NCI-H748 (cell line): ENCODE measurements around the gene ZBED4.

ENCODE experiments used
- DNase-seq: peaks from one replicate; lab custom pipeline; 2025; ENCODE audit not compliant: unreplicated experiment; lab: John Stamatoyannopoulos, UW

Gene ZBED4

GRCh38 chr22:49896201-49896600 is 42.6 kb downstream of the ZBED4 start:
- no peak for DNase-seq

DNA sequence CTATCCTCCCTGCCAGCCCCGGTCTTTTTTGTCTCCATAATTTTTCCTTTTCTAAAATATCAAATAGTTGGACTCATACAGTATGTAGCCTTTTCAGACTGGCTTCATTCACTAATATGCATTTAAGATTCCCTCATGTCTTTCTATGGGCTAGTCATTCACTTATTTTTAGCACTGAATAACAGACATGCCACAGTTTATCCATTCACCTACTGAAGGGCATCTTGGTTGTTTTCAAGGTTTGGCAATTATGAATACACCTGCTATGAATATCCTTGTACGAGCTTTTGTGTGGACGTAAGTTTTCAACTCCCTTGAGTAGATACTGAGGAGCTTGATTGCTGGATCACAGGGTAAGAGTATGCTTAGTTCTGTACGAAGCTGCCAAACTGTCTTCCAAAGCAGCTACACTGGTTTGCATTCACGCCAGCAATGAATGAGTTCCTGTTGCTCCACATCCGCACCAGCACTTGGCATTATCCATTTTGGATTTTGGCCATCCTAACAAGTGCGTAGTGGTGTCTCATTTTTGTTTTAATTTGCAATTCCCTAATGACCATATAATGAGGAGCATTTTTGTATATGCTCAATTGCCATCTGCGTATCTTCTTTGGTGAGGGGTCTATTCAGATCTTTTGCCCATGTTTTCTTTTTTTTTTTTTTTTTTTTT is 43.5 kb downstream of the ZBED4 start:
- DNase-seq, result no peak

GRCh38 chr22:49899530-49899929 is 45.9 kb downstream of the ZBED4 start:
- DNase-seq, result no peak

DNA sequence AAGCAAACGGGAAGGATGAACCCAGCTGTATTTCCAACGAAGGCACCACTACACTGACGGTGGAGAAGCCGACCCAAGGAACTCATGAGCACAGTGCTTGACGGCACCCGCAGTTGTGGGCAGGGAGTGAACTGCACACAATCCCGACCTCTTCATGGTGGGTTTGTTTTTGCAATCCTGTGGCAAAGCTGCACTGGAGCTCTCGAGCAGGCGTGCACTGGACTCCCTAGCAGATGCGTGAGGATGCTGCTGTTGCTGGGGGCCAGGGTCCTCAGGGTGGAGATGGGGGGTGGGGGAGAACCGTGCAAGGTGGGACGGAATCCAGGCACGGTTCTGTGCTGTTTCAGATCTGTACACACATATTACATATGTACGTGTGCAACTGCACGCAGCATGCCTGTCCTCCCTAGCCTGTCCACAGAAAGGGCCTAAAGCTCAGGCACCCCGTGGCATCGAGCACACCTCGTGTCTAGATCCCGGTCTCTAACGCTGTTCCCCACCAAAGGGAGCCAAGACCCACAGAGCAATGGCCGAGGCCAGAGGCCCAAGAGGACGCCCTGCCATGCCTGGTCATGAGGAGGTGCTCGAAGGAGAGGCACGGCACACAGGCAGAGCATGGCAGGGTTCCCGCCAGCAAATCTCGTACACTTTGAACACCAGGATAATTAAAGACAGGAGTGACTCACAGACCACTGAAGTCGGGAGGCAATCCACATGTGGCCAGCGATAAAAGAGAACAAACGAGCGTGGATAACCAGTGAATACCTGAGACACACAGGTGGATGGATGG is 47.0 kb downstream of the ZBED4 start:
- no peak for DNase-seq

- no peak for DNase-seq
Measured at GRCh38 chr22:49901457-49901856, 47.8 kb downstream of the ZBED4 start.

- peak; percentile 73 for DNase-seq
Measured at GRCh38 chr22:49903322-49904039, 49.8 kb downstream of the ZBED4 start.

DNA sequence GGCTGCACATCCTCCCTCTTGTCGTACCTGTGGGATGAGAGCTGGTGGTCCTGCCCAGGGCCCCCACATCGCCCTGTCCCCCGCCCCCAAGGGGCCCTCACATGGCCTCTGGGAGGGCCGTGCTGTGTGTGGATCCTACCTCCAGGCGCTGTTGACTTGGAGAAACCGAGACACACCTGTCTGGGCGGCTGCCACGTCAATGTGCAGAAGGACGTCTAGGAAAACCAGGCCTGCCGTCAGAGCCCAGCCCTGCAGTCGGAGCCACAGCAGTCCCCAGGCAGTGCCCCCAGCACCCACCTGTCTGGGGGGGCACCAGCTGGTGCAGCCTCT is 50.4 kb downstream of the ZBED4 start:
- no peak for DNase-seq

DNA sequence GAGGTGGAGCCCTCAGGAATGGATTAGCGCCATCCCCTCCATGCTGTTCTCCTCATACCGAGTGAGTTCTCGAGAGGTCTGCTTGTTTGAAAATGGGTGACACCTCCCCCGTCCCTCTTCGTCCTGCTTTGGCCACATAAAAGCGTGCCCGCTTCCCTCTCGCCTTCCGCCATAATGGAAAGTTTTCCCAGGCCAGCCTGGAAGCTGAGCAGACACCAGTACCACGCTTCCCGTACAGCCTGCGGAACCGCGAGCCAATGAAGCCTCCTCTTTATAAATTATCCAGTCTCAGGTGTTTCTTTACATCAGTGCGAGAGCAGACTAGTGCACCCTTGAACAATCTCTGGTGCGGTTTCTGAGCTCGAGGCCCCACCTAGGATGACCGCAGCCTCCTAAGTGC is 51.8 kb downstream of the ZBED4 start:
- DNase-seq, result no peak

DNA sequence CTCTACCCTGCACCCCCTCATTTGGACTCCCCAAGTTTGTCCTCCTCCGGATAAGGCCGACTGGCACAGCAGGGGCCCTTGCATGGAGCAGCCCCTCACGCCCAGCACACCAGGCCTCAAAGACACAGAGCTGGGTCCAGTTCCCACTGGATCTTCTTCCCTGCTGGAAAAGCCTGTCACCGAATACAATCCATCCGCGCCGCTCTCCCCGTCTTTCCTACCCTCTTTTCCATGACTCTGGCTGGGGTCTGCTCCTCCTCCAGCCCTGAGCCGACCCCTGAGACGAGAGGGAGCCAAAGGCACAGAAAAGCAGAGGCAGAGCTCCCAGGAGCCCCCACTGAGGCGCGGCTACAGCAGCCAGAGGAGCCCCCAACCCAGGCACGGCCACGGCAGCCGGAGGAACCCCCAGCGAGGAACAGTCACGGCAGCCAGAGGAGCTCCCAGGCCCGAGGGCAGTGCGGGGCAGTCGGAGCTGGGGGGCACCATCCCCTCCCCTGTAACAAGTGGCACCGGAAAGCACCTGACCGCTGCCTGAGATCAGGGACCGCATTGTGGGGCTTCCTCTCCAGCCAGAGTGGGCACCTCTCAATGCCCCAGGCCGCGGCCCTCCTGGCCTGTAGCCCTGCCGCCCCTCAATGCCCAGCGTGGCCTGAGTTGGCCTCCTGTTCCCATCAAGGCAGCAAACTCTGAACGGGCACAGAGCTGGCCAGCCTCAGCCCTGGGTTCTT is 52.6 kb downstream of the ZBED4 start:
- DNase-seq, result no peak

GRCh38 chr22:49906799-49907290 is 53.2 kb downstream of the ZBED4 start:
- no peak for DNase-seq

GRCh38 chr22:49907807-49908206 is 54.2 kb downstream of the ZBED4 start:
- DNase-seq, result no peak

DNA sequence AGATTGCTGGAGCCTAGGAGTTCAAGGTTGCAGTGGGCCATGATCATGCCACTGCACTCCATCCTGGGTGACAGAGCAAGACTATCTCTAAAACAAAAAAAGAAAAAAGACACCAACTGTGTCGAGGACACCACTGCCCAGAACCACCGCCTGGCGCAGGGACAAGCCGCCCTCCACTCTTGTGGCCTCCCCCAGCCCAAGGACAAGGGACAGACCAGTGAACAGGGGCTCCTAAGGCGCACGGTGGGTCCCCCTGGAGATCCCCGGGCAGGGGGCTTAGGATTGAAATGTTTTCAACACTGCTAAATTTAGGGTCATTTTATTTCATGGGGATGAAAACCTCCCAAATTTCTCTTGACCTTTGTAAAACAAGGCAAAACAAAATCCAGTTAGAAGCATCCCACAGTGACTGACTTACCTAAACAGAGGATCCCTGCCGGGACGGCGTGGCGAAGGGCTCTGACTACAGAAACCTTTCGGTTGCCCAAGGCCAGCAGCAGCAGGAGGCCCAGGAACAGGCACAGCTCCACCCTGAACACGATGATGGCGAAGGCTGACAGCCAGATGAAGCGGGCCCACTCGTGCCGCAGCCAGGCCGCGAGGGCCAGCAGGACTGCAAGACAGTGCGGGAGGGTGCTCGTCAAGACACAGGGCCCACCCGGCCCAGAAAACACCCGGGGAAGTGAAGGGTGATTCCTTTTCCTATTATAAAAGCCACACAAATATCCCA is 56.0 kb downstream of the ZBED4 start:
- no peak for DNase-seq

GRCh38 chr22:49910229-49911155 is 56.8 kb downstream of the ZBED4 start:
- no peak for DNase-seq

GRCh38 chr22:49911881-49912625 is 58.4 kb downstream of the ZBED4 start:
- DNase-seq, result no peak

- DNase-seq, result no peak
Measured at GRCh38 chr22:49913026-49913425, 59.4 kb downstream of the ZBED4 start.

DNA sequence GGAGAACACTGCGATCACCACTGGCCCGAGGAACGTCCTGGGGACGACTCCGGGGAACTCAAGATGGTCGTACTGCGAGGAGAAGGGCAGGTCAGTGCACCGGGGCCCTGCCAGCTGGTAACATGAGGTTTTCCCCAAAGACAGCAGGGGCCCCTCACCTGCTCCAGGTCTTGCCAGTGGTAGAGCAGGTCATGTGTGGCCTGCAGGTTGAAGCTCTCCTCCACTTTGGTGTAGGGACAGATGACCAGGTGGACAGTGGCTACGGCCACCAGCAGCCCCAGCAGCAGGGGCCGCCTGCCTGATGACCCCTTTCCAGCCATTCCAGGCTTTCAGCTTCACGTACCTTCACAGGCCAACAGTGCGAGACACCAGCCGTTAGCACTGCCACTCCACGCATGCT is 59.8 kb downstream of the ZBED4 start:
- DNase-seq, result no peak

DNA sequence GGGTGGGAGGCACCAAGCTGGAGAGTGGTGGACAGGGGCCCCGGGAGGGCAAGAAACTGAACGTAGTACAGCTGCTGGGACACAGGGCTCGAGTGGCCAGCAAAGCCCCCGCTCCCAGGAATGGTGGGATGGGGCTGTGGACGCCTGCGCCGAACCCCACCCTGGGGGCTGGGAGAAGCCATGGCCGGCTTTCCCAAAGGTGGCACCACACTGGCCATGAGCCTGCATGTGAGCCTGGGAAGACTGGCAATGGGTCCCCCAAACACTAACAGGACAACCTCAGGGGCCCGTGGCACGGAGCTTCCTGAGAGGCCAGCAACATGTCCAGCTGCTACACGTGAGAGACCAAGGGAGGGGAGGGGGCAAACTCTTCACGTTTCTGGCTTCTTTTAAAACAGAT is 60.6 kb downstream of the ZBED4 start:
- DNase-seq, result no peak

- DNase-seq, result no peak
Measured at GRCh38 chr22:49915610-49916009, 62.0 kb downstream of the ZBED4 start.

- DNase-seq, result no peak
Measured at GRCh38 chr22:49916831-49917230, 63.2 kb downstream of the ZBED4 start.
